SK-N-SH (cell line): ENCODE results near the gene ASTN2. TPM values are rescaled to one million over a fixed set of nuclear protein-coding genes. Genes with fewer than 3 reads are reported as not detected.

Source experiments
- CTCF ChIA-PET: fragments of 300-600, 350-600 bp; formaldehyde crosslinking; extraction: SDS; loops from one replicate; lab custom pipeline; 2021; lab: Yijun Ruan, JAX
- POLR2A ChIA-PET: fragments of 350-600 bp; sonication (Branson Sonifier 250); formaldehyde crosslinking; extraction: SDS; loops from one replicate; lab custom pipeline; 2020; ENCODE audit warnings: antibody characterized with exemption, inconsistent platforms; lab: Yijun Ruan, JAX
- DNase-seq: peaks from one replicate; pipeline ENCODE4 v3.0.0; 2012
- H2AFZ ChIP-seq: fragments of 200-600 bp; sonication (generic); 2 replicates; pipeline ENCODE4 v1.8.1; 2016; ENCODE audit warnings: antibody characterized with exemption, mild to moderate bottlenecking, low read depth
- H3F3A ChIP-seq: fragments of 200-600 bp; sonication (generic); replicated peaks from 2 replicates; pipeline ENCODE3; 2016; ENCODE audit warnings: antibody characterized with exemption, mild to moderate bottlenecking; ENCODE audit not compliant: insufficient read depth
- H3K27ac ChIP-seq, 2 experiments: fragments of 200-500 bp in 1 of 2; fragments of 200-600 bp in 1 of 2; sonication (Bioruptor generic) in 1 of 2; sonication (generic), shearing (Covaris generic) in 1 of 2; 2 replicates each; pipeline versions ENCODE4 v1.5.1 to v1.6.1; 2014 to 2016; ENCODE audit warnings: low read depth in 2 of 2, inconsistent platforms in 1 of 2, low read length in 1 of 2, mild to moderate bottlenecking in 1 of 2, mixed read lengths in 1 of 2
- H3K27me3 ChIP-seq: fragments of 200-600 bp; sonication (generic), shearing (Covaris generic); 2 replicates; pipeline ENCODE4 v1.6.1; 2016; ENCODE audit warnings: mixed run types; ENCODE audit not compliant: insufficient read depth
- H3K36me3 ChIP-seq, 2 experiments: fragments of 200-500 bp in 1 of 2; fragments of 200-600 bp in 1 of 2; sonication (Bioruptor generic) in 1 of 2; sonication (generic) in 1 of 2; replicated peaks in 1 of 2; 2 replicates each; pipeline versions ENCODE3 to v1.5.1; 2014 to 2016; ENCODE audit warnings: low read length in 1 of 2, mild to moderate bottlenecking in 1 of 2; ENCODE audit not compliant: insufficient read depth in 2 of 2, control insufficient read depth in 1 of 2
- H3K4me1 ChIP-seq, 2 experiments: fragments of 200-500 bp in 1 of 2; fragments of 200-600 bp in 1 of 2; sonication (Bioruptor generic) in 1 of 2; sonication (generic), shearing (Covaris generic) in 1 of 2; 2 replicates each; pipeline versions ENCODE4 v1.5.1 to v1.6.1; 2014 to 2016; ENCODE audit warnings: low read depth in 1 of 2, low read length in 1 of 2, mixed run types in 1 of 2; ENCODE audit not compliant: insufficient read depth in 2 of 2, control insufficient read depth in 1 of 2
- H3K4me2 ChIP-seq: fragments of 200-600 bp; sonication (generic), shearing (Covaris generic); 2 replicates; pipeline ENCODE4 v1.6.1; 2017; ENCODE audit warnings: mixed run types
- H3K4me3 ChIP-seq, 2 experiments: fragments of 200-500 bp in 1 of 2; fragments of 200-600 bp in 1 of 2; sonication (Bioruptor generic) in 1 of 2; sonication (generic), shearing (Covaris generic) in 1 of 2; 2 replicates each; pipeline versions ENCODE4 v1.5.1 to v1.8.1; 2014 to 2016; ENCODE audit warnings: low read depth in 2 of 2, inconsistent platforms in 1 of 2, low read length in 1 of 2, mild to moderate bottlenecking in 1 of 2, mixed read lengths in 1 of 2, moderate library complexity in 1 of 2
- H3K79me2 ChIP-seq: fragments of 200-600 bp; sonication (generic); 2 replicates; pipeline ENCODE4 v1.8.1; 2017; ENCODE audit warnings: mild to moderate bottlenecking; ENCODE audit not compliant: insufficient read depth
- H3K9ac ChIP-seq: fragments of 200-600 bp; sonication (generic); 2 replicates; pipeline ENCODE4 v1.6.1; 2017; ENCODE audit warnings: mixed run types
- H3K9me2 ChIP-seq: fragments of 200-600 bp; sonication (generic); 2 replicates; pipeline ENCODE4 v1.6.1; 2017; ENCODE audit warnings: mixed run types
- H3K9me3 ChIP-seq: fragments of 200-600 bp; sonication (generic); 2 replicates; pipeline ENCODE4 v1.6.1; 2017; ENCODE audit warnings: mixed run types, mild to moderate bottlenecking, moderate library complexity
- H4K20me1 ChIP-seq: fragments of 200-600 bp; sonication (generic); 2 replicates; pipeline ENCODE4 v1.6.1; 2017; ENCODE audit warnings: mild to moderate bottlenecking, mixed run types; ENCODE audit not compliant: insufficient read depth
- CHD2 ChIP-seq: fragments of 150-350 bp; IDR thresholded peaks from 2 replicates; pipeline ENCODE4 v1.6.1; 2018; ENCODE audit warnings: low read length; ENCODE audit not compliant: partially characterized antibody
- ELF1 ChIP-seq: IDR thresholded peaks from 2 replicates; pipeline ENCODE4 v1.4.0; 2012
- EP300 ChIP-seq, 2 experiments: IDR thresholded peaks; 2 replicates each; pipeline versions ENCODE4 v1.4.0 to v1.6.1; 2012; ENCODE audit warnings: borderline replicate concordance in 1 of 2, low read depth in 1 of 2, low read length in 1 of 2
- FOSL2 ChIP-seq: IDR thresholded peaks from 2 replicates; pipeline ENCODE4 v1.4.0; 2012; ENCODE audit warnings: low read depth, mild to moderate bottlenecking, moderate library complexity, borderline replicate concordance
- FOXM1 ChIP-seq: IDR thresholded peaks from 2 replicates; pipeline ENCODE4 v1.4.0; 2012; ENCODE audit warnings: low read depth, mild to moderate bottlenecking
- GABPA ChIP-seq: IDR thresholded peaks from 2 replicates; pipeline ENCODE4 v1.4.0; 2012; ENCODE audit warnings: low read depth, mild to moderate bottlenecking
- POLR2AphosphoS5 ChIP-seq: IDR thresholded peaks from 2 replicates; pipeline ENCODE4 v1.6.1; 2012; ENCODE audit warnings: low read depth, low read length
- REST ChIP-seq: IDR thresholded peaks from 2 replicates; pipeline ENCODE4 v1.6.1; 2012; ENCODE audit warnings: mild to moderate bottlenecking, low read depth, low read length, moderate library complexity
- RFX5 ChIP-seq: IDR thresholded peaks from 2 replicates; pipeline ENCODE4 v1.6.1; 2012; ENCODE audit warnings: mild to moderate bottlenecking, improper control_type of control experiment, low read length
- TEAD4 ChIP-seq: IDR thresholded peaks from 2 replicates; pipeline ENCODE4 v1.4.0; 2012; ENCODE audit warnings: mild to moderate bottlenecking, borderline replicate concordance; ENCODE audit not compliant: insufficient read depth
- ZBTB33 ChIP-seq: IDR thresholded peaks from 2 replicates; pipeline ENCODE4 v1.4.0; 2012; ENCODE audit warnings: low read depth, borderline replicate concordance
- WGBS: methylation state at CpG from one replicate; pipeline ENCODE4 v1.1.6; 2017; ENCODE audit warnings: low lambda C conversion rate; 5-methylcytosine and 5-hydroxymethylcytosine counted together
- polyA plus RNA-seq, 3 experiments: library from polyadenylated mRNA; depleted of rRNA; stranded (reverse); fragments of >200 nt; gene quantifications; 2 replicates each; pipeline ENCODE4 v1.2.3, GENCODE V29; 2012
- TF ChIP-seq, protein P1 (sequence below): fragments of 150-350 bp; IDR thresholded peaks from 2 replicates; pipeline ENCODE4 v1.6.1; 2017; ENCODE audit warnings: antibody characterized with exemption, low read length, low read depth, borderline replicate concordance

Gene ASTN2
- polyA plus RNA-seq, 1 of the 3 experiments (the other 2 are of a cell fraction) = 6.6 TPM

GRCh38 chr9:116736399-116737151 is 678.3 kb downstream of the ASTN2 start (continued):
- no peak for TF ChIP-seq REST

- Histone ChIP-seq H3K27ac (no peak overlapping the region; a peak in 1 of 4 replicates), H3K9me3 (no peaks in the 10 kb centered on the region), H3K4me2 (no peak overlapping the region), H3K36me3 (no peaks in the 10 kb centered on the region), H2AFZ (no peak overlapping the region), H3K9ac (no peak overlapping the region), H4K20me1 (no peaks in the 10 kb centered on the region), H3K4me1 (no peaks in the 10 kb centered on the region; a peak in 1 of 4 replicates), H3K4me3 (no peak overlapping the region), H3K79me2 (no peaks in the 10 kb centered on the region), H3K27me3 (no peaks in the 10 kb centered on the region), H3F3A (no peaks in the 10 kb centered on the region), H3K9me2 (no peaks in the 10 kb centered on the region)
- CTCF ChIA-PET = no interaction called here
- no peak for DNase-seq
- 49% methylated on average over 6 of the region's 9 CpGs for WGBS
- TF ChIP-seq RFX5 = no peak
- POLR2A ChIA-PET = no interaction called here
Measured at GRCh38 chr9:116733010-116733641, 681.7 kb downstream of the ASTN2 start.

DNA sequence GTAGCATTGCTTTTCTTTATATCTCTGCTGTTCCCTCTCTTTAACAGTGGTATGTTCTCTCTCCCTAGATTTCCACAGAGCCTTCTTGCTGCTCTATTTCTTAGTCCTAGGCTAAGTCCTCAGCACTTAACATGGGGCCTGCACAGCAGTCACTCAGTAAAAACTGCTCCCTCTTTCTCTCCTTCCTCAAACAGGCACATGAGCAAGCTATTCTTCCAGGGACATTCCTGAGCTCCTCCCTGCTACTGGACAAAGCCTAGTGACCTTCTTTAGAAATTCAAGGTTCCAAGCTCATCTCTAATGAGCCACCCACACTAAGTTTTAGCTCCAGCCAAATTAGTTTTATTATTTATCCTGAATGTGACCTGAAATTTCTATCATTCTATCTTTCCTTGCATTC is 688.3 kb downstream of the ASTN2 start:
- TF ChIP-seq EP300 (IDR thresholded peaks at IDR 0.05; ENCODE audit: borderline replicate concordance in 1 of 2, low read depth in 1 of 2, low read length in 1 of 2) = no peak
- TF ChIP-seq ELF1 = no peak
- TF ChIP-seq GABPA = no peak
- no peak for TF ChIP-seq RFX5
- no peak for TF ChIP-seq FOXM1
- no peak for TF ChIP-seq FOSL2
- TF ChIP-seq TEAD4 = no peak
- TF ChIP-seq ZBTB33 = no peak
- TF ChIP-seq POLR2AphosphoS5 = no peak
- TF ChIP-seq, protein P1, sequence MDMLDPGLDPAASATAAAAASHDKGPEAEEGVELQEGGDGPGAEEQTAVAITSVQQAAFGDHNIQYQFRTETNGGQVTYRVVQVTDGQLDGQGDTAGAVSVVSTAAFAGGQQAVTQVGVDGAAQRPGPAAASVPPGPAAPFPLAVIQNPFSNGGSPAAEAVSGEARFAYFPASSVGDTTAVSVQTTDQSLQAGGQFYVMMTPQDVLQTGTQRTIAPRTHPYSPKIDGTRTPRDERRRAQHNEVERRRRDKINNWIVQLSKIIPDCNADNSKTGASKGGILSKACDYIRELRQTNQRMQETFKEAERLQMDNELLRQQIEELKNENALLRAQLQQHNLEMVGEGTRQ = no peak
- no peak for TF ChIP-seq CHD2
- Histone ChIP-seq H3K4me1 (no peaks in the 10 kb centered on the region), H2AFZ (no peak overlapping the region), H3F3A (no peaks in the 10 kb centered on the region), H3K9me2 (no peaks in the 10 kb centered on the region), H3K79me2 (no peaks in the 10 kb centered on the region), H3K27ac (no peak overlapping the region), H4K20me1 (no peaks in the 10 kb centered on the region), H3K9ac (no peak overlapping the region), H3K27me3 (no peaks in the 10 kb centered on the region), H3K4me2 (no peak overlapping the region), H3K4me3 (no peak overlapping the region), H3K36me3 (no peaks in the 10 kb centered on the region), H3K9me3 (no peaks in the 10 kb centered on the region)
- no peak for DNase-seq
- CTCF ChIA-PET = interaction anchor here (1.1 to 8.2 kb wide), 3 partner anchors 10 to 134 kb away, joined by 3 to 70 read pairs (median 5); no protein-coding TSS in a partner anchor
- POLR2A ChIA-PET = no interaction called here
